Measurements from ENCODE around the gene ZBTB17.
"Not testable (repeated sequence)": the region's sequence is repeated elsewhere in the genome, so short reads cannot be mapped to it uniquely, and the experiment has no call there.

The ZBTB17 gene

DNA sequence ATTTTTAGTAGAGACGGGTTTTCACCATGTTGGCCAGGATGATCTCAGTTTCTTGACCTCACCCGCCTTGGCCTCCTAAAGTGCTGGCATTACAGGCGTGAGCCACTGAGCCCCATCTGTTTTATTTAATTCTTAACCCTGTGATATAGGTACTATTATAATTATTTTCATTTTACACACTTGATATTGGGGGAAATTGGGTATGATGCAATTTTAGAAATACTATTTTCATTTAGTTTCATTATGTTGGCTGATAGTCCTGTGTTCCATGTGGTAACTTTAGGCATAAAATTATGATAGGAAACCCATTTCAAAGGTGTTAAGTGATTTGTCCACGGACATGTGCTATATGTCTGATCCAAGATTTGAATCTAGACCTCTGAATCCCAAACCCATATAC is 67.3 kb downstream of the ZBTB17 start:
- in situ Hi-C loops (cut with HindIII; ENCODE audit: low sequenced_read_pairs): no loop called here

DNA sequence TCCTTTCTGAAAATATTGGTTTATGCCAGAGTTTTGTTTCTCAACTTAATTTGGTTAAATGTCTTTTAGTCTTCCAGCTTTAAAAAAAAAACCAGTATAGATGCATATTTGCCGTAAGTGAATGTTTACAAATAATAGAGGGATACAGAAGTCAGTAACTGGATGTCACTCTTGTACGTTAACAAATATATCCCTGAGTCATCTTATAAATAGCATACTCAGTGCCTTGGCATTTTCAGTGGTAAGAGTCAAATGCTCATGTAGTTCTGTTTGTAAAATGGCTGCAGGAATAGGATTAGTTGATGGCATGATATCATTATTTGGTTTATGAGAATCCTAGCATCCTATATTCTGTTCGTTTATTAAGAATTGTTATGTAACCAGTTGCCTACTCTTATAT is 73.0 kb downstream of the ZBTB17 start:
- in situ Hi-C loops (cut with HindIII; ENCODE audit: low sequenced_read_pairs): no loop called here

DNA sequence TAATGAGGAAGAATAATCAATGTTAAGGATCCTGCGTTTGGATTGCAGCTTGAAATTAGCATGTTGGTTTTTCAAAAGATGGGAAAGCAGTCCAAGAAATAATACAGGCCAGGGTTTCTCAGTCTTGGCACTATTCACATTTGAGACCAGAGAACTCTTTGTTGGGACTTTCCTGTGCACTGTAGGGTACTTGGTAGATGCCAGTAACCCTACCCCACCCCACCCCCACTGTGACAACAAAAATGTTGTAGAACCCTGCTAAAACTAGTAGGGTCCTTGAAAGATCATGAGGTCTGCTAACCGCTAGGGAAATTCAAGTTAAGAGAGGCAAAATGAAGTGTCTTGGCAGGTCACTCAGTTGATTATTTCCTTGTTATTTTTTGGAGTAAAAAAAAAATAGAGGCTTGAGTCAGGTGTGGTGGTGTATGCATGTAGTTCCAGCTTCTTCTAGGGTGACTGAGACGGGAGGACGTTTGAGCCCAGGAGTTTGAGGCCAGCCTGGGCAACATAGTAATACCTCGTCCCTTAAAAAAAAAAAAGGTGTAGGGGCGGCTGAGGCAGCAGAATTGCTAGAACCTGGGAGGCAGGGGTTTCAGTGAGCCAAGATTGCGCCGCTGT is 75.1 kb downstream of the ZBTB17 start:
- in situ Hi-C loops (cut with HindIII; ENCODE audit: low sequenced_read_pairs): no loop called here

DNA sequence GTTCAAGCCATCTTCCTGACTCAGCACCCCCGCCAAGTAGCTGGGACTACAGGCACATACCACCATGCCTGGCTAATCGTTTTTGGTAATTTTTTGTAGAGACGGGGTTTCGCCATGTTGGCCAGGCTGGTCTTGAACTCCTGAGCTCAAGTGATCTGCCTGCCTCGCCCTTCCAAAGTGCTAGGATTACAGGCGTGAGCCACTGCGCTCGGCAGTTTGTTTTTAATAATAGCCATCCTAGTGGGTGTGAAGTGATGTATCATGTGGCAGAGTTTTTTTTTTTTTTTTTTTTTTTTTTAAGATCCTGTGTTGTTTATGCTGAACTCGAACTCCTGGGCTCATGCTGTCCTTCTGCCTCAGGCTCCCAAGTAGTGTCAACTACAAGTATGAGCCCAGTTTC is 76.6 kb downstream of the ZBTB17 start:
- in situ Hi-C loops (cut with HindIII; ENCODE audit: low sequenced_read_pairs): no loop called here

DNA sequence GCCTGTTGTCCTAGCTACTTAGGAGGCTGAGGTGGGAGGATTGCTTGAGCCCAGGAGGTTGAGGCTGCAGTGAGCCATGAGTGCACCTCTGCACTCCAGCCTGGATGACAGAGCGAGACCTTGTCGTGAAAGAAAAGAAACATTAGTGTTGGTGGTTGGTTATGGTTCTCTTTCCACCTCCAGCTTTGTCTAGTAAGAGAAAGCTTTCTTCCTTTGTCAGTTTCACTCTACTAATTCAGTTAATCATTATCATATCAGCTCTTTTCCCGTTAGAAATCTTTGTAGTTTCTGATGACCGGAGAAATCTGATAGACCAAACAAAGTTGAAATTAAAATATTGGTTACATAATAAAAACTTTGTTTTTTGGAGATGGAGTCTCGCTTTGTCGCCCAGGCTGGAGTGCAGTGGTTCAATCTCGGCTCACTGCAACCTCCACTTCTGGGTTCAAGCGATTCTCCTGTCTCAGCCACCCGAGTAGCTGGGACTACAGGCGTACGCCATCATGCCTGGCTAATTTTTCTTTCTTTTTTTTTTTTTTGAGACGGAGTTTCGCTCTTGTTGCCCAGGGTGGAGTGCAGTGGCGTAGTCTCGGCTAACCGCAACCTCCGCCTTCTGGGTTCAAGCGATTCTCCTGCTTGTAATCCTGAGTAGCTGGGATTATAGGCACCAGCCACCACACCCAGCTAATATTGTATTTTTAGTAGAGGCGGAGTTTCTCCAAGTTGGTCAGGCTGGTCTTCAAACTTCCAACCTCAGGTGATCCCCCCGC is 78.9 kb downstream of the ZBTB17 start:
- in situ Hi-C loops (cut with HindIII; ENCODE audit: low sequenced_read_pairs): not testable (repeated sequence)

DNA sequence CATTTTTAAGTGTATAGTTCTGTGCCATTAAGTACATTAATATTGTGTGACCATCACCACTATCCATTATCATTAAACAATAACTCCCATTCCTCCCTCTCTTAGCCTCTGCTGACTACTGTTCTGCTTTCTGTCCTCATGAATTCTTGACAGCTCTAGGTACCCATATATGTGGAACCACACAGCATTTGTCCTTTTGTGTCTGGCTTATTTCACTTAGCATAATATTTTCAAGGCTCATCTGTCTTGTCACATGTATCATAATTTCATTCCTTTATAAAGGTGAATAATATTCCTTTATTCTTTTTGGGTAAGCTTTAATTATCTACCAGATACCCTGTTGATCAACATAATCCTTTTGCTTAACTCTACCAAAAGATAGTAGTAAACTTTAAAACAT is 80.7 kb downstream of the ZBTB17 start:
- in situ Hi-C loops (cut with HindIII; ENCODE audit: low sequenced_read_pairs): no loop called here

DNA sequence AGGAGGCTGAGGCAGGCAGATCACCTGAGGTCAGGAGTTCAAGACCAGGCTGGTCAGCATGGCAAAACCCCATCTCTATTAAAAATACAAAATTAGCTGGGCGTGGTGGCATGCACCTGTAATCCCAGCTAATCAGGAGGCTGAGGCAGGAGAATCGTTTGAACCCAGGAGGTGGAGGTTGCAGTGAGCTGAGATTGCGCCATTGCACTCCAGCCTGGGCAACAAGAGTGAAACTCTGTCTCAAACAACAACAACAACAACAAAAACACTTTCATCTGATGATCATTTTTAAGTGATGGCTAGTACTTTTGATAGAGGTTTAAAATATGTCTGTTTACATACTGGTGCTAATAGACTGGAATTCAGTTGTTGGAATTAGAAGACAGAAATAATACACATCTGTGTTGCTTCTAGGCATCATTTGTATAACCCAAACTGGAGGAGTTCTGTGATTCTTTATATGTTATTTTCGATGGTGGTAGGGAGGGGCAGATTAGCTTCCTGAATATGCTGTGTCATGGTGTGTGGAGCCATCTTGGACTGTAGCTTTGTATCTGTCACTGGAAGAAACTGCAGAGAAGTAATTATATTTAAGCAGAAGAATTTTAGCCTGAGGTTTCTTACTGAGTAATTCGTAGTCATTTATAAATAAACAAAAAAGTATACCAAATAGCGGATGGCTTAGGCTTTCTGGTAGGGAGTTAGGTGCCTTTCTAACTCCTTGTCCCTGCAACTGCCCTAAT is 82.9 kb downstream of the ZBTB17 start:
- in situ Hi-C loops (cut with HindIII; ENCODE audit: low sequenced_read_pairs): not testable (repeated sequence)

Measured in endothelial cell of hepatic sinusoid (primary cell).